Effector CD8-positive, alpha-beta T cell (primary cell): ENCODE results near the gene MIAT.
"Not testable (repeated sequence)": the region's sequence is repeated elsewhere in the genome, so short reads cannot be mapped to it uniquely, and the experiment has no call there.

ENCODE experiments used
- DNase-seq: peaks from one replicate; lab custom pipeline; 2025; lab: John Stamatoyannopoulos, UW

Gene MIAT

GRCh38 chr22:26700462-26700861 is 43.1 kb downstream of the MIAT start:
- no peak for DNase-seq

- DNase-seq = no peak
These were observed 43.5 kb downstream of the MIAT start for GRCh38 chr22:26700886-26701285.

GRCh38 chr22:26701323-26701722 is 43.9 kb downstream of the MIAT start:
- DNase-seq = no peak

- DNase-seq = no peak
These were observed 45.8 kb downstream of the MIAT start for GRCh38 chr22:26702906-26703830.

- DNase-seq = not testable (repeated sequence)
These were observed 48.0 kb downstream of the MIAT start for GRCh38 chr22:26705379-26705778.

GRCh38 chr22:26707090-26707489 is 49.7 kb downstream of the MIAT start:
- no peak for DNase-seq

- DNase-seq = no peak
These were observed 50.2 kb downstream of the MIAT start for GRCh38 chr22:26707581-26707980.

GRCh38 chr22:26708256-26709009 is 51.0 kb downstream of the MIAT start:
- no peak for DNase-seq

GRCh38 chr22:26709617-26710390 is 52.4 kb downstream of the MIAT start:
- DNase-seq = no peak

GRCh38 chr22:26711205-26711963 is 54.0 kb downstream of the MIAT start:
- no peak for DNase-seq

- no peak for DNase-seq
These were observed 54.8 kb downstream of the MIAT start for GRCh38 chr22:26712158-26712557.

GRCh38 chr22:26713823-26714449 is 56.5 kb downstream of the MIAT start:
- DNase-seq = no peak

GRCh38 chr22:26714971-26715370 is 57.6 kb downstream of the MIAT start:
- DNase-seq = no peak

GRCh38 chr22:26715392-26715936 is 58.1 kb downstream of the MIAT start:
- DNase-seq = no peak

- DNase-seq = no peak
These were observed 61.1 kb downstream of the MIAT start for GRCh38 chr22:26718488-26718887.

- DNase-seq = no peak
These were observed 61.5 kb downstream of the MIAT start for GRCh38 chr22:26718905-26719304.

- DNase-seq = no peak
These were observed 64.8 kb downstream of the MIAT start for GRCh38 chr22:26722159-26722558.

- DNase-seq = no peak
These were observed 67.0 kb downstream of the MIAT start for GRCh38 chr22:26724414-26724813.

GRCh38 chr22:26725012-26725676 is 67.8 kb downstream of the MIAT start:
- DNase-seq = no peak
